HL-60 (cell line): ENCODE data around the gene RAB3A.

Experiments
- GABPA ChIP-seq: IDR thresholded peaks from 2 replicates; pipeline ENCODE4 v1.6.1; 2012; ENCODE audit warnings: low read depth
- POLR2AphosphoS5 ChIP-seq: IDR thresholded peaks from 2 replicates; pipeline ENCODE4 v1.6.1; 2012; ENCODE audit warnings: low read depth
- TF ChIP-seq, protein P1 (sequence below): IDR thresholded peaks from one replicate; pipeline ENCODE4 v1.5.1; 2011; ENCODE audit warnings: low read length, control low read depth, inconsistent platforms; ENCODE audit not compliant: insufficient read depth
- TF ChIP-seq, protein P2 (sequence below): IDR thresholded peaks from 2 replicates; pipeline ENCODE4 v1.6.1; 2012; ENCODE audit warnings: low read depth; ENCODE audit not compliant: insufficient replicate concordance

DNA sequence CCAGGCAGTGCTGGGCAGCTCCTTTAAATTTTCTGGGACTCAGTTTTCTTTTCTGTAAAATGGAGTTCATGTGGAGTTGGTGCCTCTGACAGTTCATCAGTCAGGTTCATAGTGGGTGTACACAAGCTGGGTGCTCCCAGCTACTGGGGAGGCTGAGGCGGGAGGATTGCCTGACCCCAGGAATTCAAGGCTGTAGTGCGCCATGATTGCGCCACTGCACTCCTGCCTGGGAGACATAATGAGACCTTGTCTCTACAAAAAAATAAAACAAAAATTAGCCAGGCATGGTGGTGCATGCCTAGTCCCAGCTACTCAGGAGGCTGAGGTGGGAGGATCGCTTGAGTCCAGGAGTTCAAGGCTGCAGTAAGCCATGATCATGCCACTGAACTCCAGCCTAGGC, 49.3 kb upstream of the RAB3A start:
- TF ChIP-seq, protein P1, sequence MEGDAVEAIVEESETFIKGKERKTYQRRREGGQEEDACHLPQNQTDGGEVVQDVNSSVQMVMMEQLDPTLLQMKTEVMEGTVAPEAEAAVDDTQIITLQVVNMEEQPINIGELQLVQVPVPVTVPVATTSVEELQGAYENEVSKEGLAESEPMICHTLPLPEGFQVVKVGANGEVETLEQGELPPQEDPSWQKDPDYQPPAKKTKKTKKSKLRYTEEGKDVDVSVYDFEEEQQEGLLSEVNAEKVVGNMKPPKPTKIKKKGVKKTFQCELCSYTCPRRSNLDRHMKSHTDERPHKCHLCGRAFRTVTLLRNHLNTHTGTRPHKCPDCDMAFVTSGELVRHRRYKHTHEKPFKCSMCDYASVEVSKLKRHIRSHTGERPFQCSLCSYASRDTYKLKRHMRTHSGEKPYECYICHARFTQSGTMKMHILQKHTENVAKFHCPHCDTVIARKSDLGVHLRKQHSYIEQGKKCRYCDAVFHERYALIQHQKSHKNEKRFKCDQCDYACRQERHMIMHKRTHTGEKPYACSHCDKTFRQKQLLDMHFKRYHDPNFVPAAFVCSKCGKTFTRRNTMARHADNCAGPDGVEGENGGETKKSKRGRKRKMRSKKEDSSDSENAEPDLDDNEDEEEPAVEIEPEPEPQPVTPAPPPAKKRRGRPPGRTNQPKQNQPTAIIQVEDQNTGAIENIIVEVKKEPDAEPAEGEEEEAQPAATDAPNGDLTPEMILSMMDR, result no peak
- TF ChIP-seq POLR2AphosphoS5 (no peak), GABPA (no peak)
- TF ChIP-seq, protein P2, sequence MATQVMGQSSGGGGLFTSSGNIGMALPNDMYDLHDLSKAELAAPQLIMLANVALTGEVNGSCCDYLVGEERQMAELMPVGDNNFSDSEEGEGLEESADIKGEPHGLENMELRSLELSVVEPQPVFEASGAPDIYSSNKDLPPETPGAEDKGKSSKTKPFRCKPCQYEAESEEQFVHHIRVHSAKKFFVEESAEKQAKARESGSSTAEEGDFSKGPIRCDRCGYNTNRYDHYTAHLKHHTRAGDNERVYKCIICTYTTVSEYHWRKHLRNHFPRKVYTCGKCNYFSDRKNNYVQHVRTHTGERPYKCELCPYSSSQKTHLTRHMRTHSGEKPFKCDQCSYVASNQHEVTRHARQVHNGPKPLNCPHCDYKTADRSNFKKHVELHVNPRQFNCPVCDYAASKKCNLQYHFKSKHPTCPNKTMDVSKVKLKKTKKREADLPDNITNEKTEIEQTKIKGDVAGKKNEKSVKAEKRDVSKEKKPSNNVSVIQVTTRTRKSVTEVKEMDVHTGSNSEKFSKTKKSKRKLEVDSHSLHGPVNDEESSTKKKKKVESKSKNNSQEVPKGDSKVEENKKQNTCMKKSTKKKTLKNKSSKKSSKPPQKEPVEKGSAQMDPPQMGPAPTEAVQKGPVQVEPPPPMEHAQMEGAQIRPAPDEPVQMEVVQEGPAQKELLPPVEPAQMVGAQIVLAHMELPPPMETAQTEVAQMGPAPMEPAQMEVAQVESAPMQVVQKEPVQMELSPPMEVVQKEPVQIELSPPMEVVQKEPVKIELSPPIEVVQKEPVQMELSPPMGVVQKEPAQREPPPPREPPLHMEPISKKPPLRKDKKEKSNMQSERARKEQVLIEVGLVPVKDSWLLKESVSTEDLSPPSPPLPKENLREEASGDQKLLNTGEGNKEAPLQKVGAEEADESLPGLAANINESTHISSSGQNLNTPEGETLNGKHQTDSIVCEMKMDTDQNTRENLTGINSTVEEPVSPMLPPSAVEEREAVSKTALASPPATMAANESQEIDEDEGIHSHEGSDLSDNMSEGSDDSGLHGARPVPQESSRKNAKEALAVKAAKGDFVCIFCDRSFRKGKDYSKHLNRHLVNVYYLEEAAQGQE, result no peak
